ACC112 (cell line): ENCODE measurements around the gene KIR2DL1.
"Not testable (repeated sequence)": the region's sequence is repeated elsewhere in the genome, so short reads cannot be mapped to it uniquely, and the experiment has no call there.

Experiments
- H2AFZ ChIP-seq: fragments of 200-600 bp; sonication (generic); one replicate; pipeline ENCODE4 v1.6.0; 2017; ENCODE audit warnings: antibody characterized with exemption, low read length; ENCODE audit not compliant: unreplicated experiment
- H3K27ac ChIP-seq: fragments of 200-600 bp; sonication (generic); 2 replicates; pipeline ENCODE4 v1.5.1; 2014; ENCODE audit warnings: low read depth, mild to moderate bottlenecking, antibody characterized with exemption, low read length, moderate library complexity
- H3K27me3 ChIP-seq: fragments of 200-600 bp; sonication (generic); 2 replicates; pipeline ENCODE4 v1.6.1; 2014; ENCODE audit warnings: mild to moderate bottlenecking, antibody characterized with exemption, low read length, moderate library complexity, mixed read lengths; ENCODE audit not compliant: insufficient read depth
- H3K36me3 ChIP-seq: fragments of 200-600 bp; sonication (generic); 2 replicates; pipeline ENCODE4 v1.6.1; 2016; ENCODE audit warnings: mild to moderate bottlenecking, antibody characterized with exemption, low read length, moderate library complexity, mixed read lengths; ENCODE audit not compliant: insufficient read depth
- H3K4me1 ChIP-seq: fragments of 200-600 bp; sonication (generic); one replicate; pipeline ENCODE4 v1.6.1; 2016; ENCODE audit warnings: low read length, mixed read lengths; ENCODE audit not compliant: insufficient read depth, unreplicated experiment, control insufficient read depth
- H3K4me3 ChIP-seq: fragments of 200-600 bp; sonication (generic); 2 replicates; pipeline ENCODE4 v1.5.1; 2014; ENCODE audit warnings: mild to moderate bottlenecking, low read depth, low read length
- H3K79me2 ChIP-seq: fragments of 200-600 bp; sonication (generic); one replicate; pipeline ENCODE4 v1.6.0; 2016; ENCODE audit warnings: low read length; ENCODE audit not compliant: control insufficient read depth, unreplicated experiment, insufficient read depth

Gene KIR2DL1

GRCh38 chr19:54769646-54770045, at the start of gene KIR2DL1:
KIR2DL1 (plus strand) TSS chr19:54769793; CDS start chr19:54769851, 58 bp downstream.
- not testable (repeated sequence) for H3K4me1 ChIP-seq, H3K27ac ChIP-seq, H3K4me3 ChIP-seq, H2AFZ ChIP-seq, H3K36me3 ChIP-seq, H3K27me3 ChIP-seq, H3K79me2 ChIP-seq

GRCh38 chr19:54724142-54724541, 45.5 kb upstream of the KIR2DL1 start, which contains the start of gene KIR3DL3:
KIR3DL3 (plus strand) TSS chr19:54724442; CDS start chr19:54724497, 55 bp downstream.
- Histone ChIP-seq H3K4me3 (no peak within 1 kb of the TSS), H2AFZ (no peak within 1 kb of the TSS), H3K27me3 (no peaks in the 10 kb centered on the region), H3K36me3 (no peaks in the 10 kb centered on the region), H3K27ac (no peak within 1 kb of the TSS), H3K4me1 (no peaks in the 10 kb centered on the region), H3K79me2 (no peaks in the 10 kb centered on the region)

DNA sequence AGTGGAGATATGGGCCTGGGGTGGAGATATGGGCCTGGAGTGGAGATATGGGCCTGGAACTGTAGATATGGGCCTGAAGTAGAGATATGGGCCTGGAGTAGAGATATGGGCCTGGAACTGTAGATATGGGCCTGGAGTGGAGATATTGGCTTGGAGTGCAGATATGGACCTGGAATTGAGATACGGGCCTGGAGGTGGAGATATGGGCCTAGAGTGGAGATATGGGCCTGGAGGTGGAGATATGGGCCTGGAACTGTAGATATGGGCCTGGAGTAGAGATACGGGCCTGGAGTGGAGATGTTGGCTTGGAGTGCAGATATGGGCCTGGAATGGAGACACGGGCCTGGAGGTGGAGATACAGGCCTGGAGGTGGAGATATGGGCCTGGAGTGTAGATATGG, 44.9 kb upstream of the KIR2DL1 start:
- no peaks in the 10 kb centered on the region for H3K79me2 ChIP-seq
- no peaks in the 10 kb centered on the region for H3K4me1 ChIP-seq
- H3K4me3 ChIP-seq = no peak overlapping the region
- no peak overlapping the region for H2AFZ ChIP-seq
- H3K36me3 ChIP-seq = no peaks in the 10 kb centered on the region
- no peaks in the 10 kb centered on the region for H3K27me3 ChIP-seq
- no peak overlapping the region for H3K27ac ChIP-seq

GRCh38 chr19:54725321-54725720, 44.3 kb upstream of the KIR2DL1 start:
- Histone ChIP-seq H2AFZ (no peak overlapping the region), H3K36me3 (no peaks in the 10 kb centered on the region), H3K79me2 (no peaks in the 10 kb centered on the region), H3K4me1 (no peaks in the 10 kb centered on the region), H3K4me3 (no peak overlapping the region), H3K27me3 (no peaks in the 10 kb centered on the region), H3K27ac (no peak overlapping the region)

- H2AFZ ChIP-seq = no peak overlapping the region
Observed at GRCh38 chr19:54727562-54727961, 42.0 kb upstream of the KIR2DL1 start.

DNA sequence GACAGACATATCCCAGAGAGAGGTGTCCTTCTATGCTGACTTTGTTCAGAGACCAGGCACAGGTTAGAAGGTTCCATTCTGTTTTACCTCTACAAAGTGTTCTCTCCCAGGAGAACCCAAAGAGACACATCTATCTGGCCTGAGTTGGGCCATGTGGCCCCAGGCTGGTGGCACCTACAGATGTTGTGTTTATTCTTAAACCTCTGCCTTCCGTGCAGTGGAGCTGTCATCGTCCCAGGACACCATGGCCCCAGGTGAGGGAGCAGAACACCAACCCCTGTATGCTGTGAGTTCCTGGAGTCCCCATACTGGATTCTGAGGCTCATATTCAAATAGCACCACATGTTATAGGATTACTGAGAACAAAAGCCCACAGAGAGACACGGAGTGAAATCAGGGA, 41.4 kb upstream of the KIR2DL1 start:
- no peaks in the 10 kb centered on the region for H3K4me1 ChIP-seq
- H3K4me3 ChIP-seq = no peak overlapping the region
- no peaks in the 10 kb centered on the region for H3K27me3 ChIP-seq
- H2AFZ ChIP-seq = no peak overlapping the region
- no peak overlapping the region for H3K27ac ChIP-seq
- no peaks in the 10 kb centered on the region for H3K79me2 ChIP-seq
- no peaks in the 10 kb centered on the region for H3K36me3 ChIP-seq

More at GRCh38 chr19:54727562-54727961, 42.0 kb upstream of the KIR2DL1 start:
- Histone ChIP-seq H3K4me1 (no peaks in the 10 kb centered on the region), H3K36me3 (no peaks in the 10 kb centered on the region), H3K79me2 (no peaks in the 10 kb centered on the region), H3K27me3 (no peaks in the 10 kb centered on the region), H3K27ac (no peak overlapping the region), H3K4me3 (no peak overlapping the region)

- no peaks in the 10 kb centered on the region for H3K27me3 ChIP-seq
- no peak overlapping the region for H3K27ac ChIP-seq
- H3K4me3 ChIP-seq = no peak overlapping the region
- no peaks in the 10 kb centered on the region for H3K36me3 ChIP-seq
- H3K4me1 ChIP-seq = no peaks in the 10 kb centered on the region
- H2AFZ ChIP-seq = no peak overlapping the region
- H3K79me2 ChIP-seq = no peaks in the 10 kb centered on the region
Observed at GRCh38 chr19:54729416-54730188, 40.0 kb upstream of the KIR2DL1 start.

GRCh38 chr19:54731191-54731590, 38.4 kb upstream of the KIR2DL1 start:
- Histone ChIP-seq H2AFZ (no peak overlapping the region), H3K4me3 (no peak overlapping the region), H3K27ac (no peak overlapping the region), H3K4me1 (no peaks in the 10 kb centered on the region), H3K79me2 (no peaks in the 10 kb centered on the region), H3K27me3 (no peaks in the 10 kb centered on the region), H3K36me3 (no peaks in the 10 kb centered on the region)

DNA sequence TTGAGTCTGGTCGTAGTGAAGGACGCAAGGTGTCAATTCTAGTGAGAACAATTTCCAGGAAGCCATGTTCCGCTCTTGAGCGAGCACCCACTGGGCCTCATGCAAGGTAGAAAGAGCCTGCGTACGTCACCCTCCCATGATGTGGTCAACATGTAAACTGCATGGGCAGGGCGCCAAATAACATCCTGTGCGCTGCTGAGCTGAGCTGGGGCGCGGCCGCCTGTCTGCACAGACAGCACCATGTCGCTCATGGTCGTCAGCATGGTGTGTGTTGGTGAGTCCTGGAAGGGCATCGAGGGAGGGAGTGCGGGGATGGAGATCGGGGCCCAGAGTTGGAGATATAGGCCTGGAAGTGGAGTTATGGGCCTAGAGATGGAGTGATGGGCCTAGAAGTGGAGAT, 31.3 kb upstream of the KIR2DL1 start, which contains the start of gene KIR2DL3:
Gene KIR2DL3 (plus strand): TSS at position 208 of the 400 bp plus-strand sequence. CDS start 33 bp downstream, at position 241.
- H3K27me3 ChIP-seq, H3K36me3 ChIP-seq, H3K27ac ChIP-seq, H3K79me2 ChIP-seq, H2AFZ ChIP-seq, H3K4me3 ChIP-seq, H3K4me1 ChIP-seq: not testable (repeated sequence)

- Histone ChIP-seq H3K4me3 (no peak overlapping the region), H3K4me1 (no peaks in the 10 kb centered on the region), H3K36me3 (no peaks in the 10 kb centered on the region), H2AFZ (no peak overlapping the region), H3K79me2 (no peaks in the 10 kb centered on the region), H3K27me3 (no peaks in the 10 kb centered on the region), H3K27ac (no peak overlapping the region)
Observed at GRCh38 chr19:54738715-54739114, 30.9 kb upstream of the KIR2DL1 start.
